Hematopoietic multipotent progenitor cell treated with erythropoietin and hydrocortisone succinate and interleukin-3 and kit ligand, for 17 days (in vitro differentiated cells): Measurements from ENCODE around the gene LCMT1.
"Not testable (repeated sequence)": the region's sequence is repeated elsewhere in the genome, so short reads cannot be mapped to it uniquely, and the experiment has no call there.

Experiments
- DNase-seq: peaks from one replicate; pipeline ENCODE4 v3.0.0-alpha.2; 2015; ENCODE audit warnings: low spot score

Gene LCMT1

GRCh38 chr16:25111403-25112166, at the start of gene LCMT1:
LCMT1 (plus strand) TSS chr16:25111742; CDS start chr16:25111884, 142 bp downstream.
- DNase-seq: peak; percentile 97

- DNase-seq: no peak
These were observed 48.4 kb upstream of the LCMT1 start for GRCh38 chr16:25063102-25063501.

- DNase-seq: no peak
These were observed 47.7 kb upstream of the LCMT1 start for GRCh38 chr16:25063865-25064264.

GRCh38 chr16:25064281-25064680, 47.3 kb upstream of the LCMT1 start:
- not testable (repeated sequence) for DNase-seq

- DNase-seq: no peak
These were observed 46.6 kb upstream of the LCMT1 start for GRCh38 chr16:25064937-25065336.

- no peak for DNase-seq
These were observed 45.6 kb upstream of the LCMT1 start for GRCh38 chr16:25065899-25066298.

GRCh38 chr16:25066426-25066746, 45.2 kb upstream of the LCMT1 start:
- no peak for DNase-seq

- DNase-seq: peak; percentile 80
These were observed 44.6 kb upstream of the LCMT1 start for GRCh38 chr16:25066747-25067631.

GRCh38 chr16:25073854-25074253, 37.7 kb upstream of the LCMT1 start:
- DNase-seq: no peak

GRCh38 chr16:25078386-25078978, 33.1 kb upstream of the LCMT1 start:
- DNase-seq: no peak

- DNase-seq: peak; percentile 33
These were observed 31.7 kb upstream of the LCMT1 start for GRCh38 chr16:25079637-25080378.

- no peak for DNase-seq
These were observed 31.0 kb upstream of the LCMT1 start for GRCh38 chr16:25080420-25081131.

GRCh38 chr16:25081702-25082101, 29.8 kb upstream of the LCMT1 start:
- DNase-seq: no peak

GRCh38 chr16:25083065-25083464, 28.5 kb upstream of the LCMT1 start:
- no peak for DNase-seq

- no peak for DNase-seq
These were observed 27.8 kb upstream of the LCMT1 start for GRCh38 chr16:25083701-25084100.

- no peak for DNase-seq
These were observed 26.7 kb upstream of the LCMT1 start for GRCh38 chr16:25084797-25085196.

- no peak for DNase-seq
These were observed 23.8 kb upstream of the LCMT1 start for GRCh38 chr16:25087761-25088160.

- DNase-seq: no peak
These were observed 22.2 kb upstream of the LCMT1 start for GRCh38 chr16:25089351-25089750.

GRCh38 chr16:25092441-25092840, 19.1 kb upstream of the LCMT1 start:
- no peak for DNase-seq

GRCh38 chr16:25093208-25094061, 18.1 kb upstream of the LCMT1 start:
- no peak for DNase-seq

- no peak for DNase-seq
These were observed 16.9 kb upstream of the LCMT1 start for GRCh38 chr16:25094596-25094995.
